ENCODE data around the gene IFNGR1. TPM values are rescaled to one million over a fixed set of nuclear protein-coding genes. Genes with fewer than 3 reads are reported as not detected.

IFNGR1 gene
- total and polyA plus RNA-seq, 4 donors: 46.1 to 82.8 (median 62.0) TPM

DNA sequence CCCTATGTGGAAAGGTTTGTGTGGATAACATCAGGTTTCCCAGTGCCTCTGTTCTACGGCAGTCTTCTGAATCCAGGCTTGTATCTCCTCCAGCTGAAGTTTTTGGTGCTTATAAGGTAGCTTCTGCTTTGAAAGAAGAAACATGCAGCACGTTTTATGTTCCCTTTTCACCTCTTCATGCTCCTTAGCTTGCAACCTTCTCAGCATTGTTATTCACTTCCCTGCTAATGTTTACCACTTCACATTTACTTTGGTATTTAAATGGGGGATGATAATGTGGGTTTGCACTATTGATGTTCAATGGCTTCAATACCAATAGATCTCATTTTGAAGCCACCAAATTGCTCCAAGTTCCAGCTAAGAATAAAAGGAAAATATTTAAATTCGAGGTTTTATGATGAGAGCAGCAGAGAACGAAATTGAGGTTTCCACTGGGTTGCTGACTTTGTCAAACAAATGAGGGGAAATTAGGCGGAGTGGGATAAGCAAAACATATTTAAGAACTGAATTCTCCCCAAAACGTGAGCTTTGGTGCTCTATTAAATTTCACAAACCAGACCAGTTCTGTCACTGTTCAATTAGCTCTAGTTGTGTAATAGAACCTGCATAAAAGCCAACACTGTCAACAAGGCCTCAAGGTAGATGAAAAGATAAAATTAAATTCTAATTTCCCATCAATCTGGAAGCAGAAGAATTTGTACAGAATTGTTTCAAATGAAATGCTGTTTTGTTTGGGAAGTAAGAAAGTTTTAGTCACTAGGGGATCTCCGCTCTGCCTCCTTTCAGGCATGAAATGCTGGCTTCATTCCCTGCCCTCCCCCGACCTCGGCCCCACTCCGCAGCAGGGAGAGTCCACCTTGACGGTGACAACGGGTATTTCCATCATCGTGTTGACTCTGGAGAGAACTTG, 47.1 kb downstream of the IFNGR1 start:
- H3K27me3 ChIP-seq (ENCODE audit: control insufficient read depth in 1 of 2, insufficient read depth in 2 of 2, low read length in 1 of 2): no peaks in the 10 kb centered on the region
- no peaks in the 10 kb centered on the region for H3K9me3 ChIP-seq (ENCODE audit: control insufficient read depth, low read length)
- 60 to 70% methylated on average over 13 of the region's 13 CpGs for WGBS, 2 donors
- no peaks in the 10 kb centered on the region for H3K4me1 ChIP-seq (ENCODE audit: control insufficient read depth in 1 of 2, insufficient read depth in 2 of 2, low read length in 2 of 2)
- ATAC-seq (ENCODE audit: low FRiP score) (no peak), DNase-seq (no peak)
- intact Hi-C loops (cut with DNase I): no loop called here
- H3K36me3 ChIP-seq (ENCODE audit: control insufficient read depth in 1 of 2, insufficient read depth in 2 of 2, low read length in 1 of 2): no peaks in the 10 kb centered on the region
- no peak overlapping the region for H3K27ac ChIP-seq (ENCODE audit: low read depth in 1 of 2, low read length in 2 of 2)
- no peak overlapping the region for H3K4me3 ChIP-seq (ENCODE audit: low read length in 2 of 2)

DNA sequence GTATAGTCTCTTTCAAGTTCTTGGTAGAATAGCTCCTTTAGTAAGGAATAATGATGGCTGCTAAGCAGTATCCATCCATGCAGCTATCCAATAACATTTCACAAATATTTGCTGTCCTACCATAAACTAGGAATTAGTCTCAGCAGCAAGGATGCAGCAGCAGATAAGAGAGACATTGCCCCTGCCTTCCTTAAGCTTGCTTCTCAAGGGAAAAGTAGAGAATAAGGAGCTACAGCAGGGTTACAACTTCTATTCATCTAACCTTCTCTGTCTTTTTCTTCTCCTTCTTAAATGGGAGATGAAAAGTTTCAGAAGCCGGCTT, 48.2 kb downstream of the IFNGR1 start:
- Histone ChIP-seq H3K27ac (ENCODE audit: low read depth in 1 of 2, low read length in 2 of 2) (no peak overlapping the region), H3K27me3 (ENCODE audit: control insufficient read depth in 1 of 2, insufficient read depth in 2 of 2, low read length in 1 of 2) (no peaks in the 10 kb centered on the region), H3K4me3 (ENCODE audit: low read length in 2 of 2) (no peak overlapping the region), H3K4me1 (ENCODE audit: control insufficient read depth in 1 of 2, insufficient read depth in 2 of 2, low read length in 2 of 2) (no peaks in the 10 kb centered on the region), H3K9me3 (ENCODE audit: control insufficient read depth, low read length) (no peaks in the 10 kb centered on the region), H3K36me3 (ENCODE audit: control insufficient read depth in 1 of 2, insufficient read depth in 2 of 2, low read length in 1 of 2) (no peaks in the 10 kb centered on the region)
- DNase-seq (no peak), ATAC-seq (ENCODE audit: low FRiP score) (no peak)
- intact Hi-C loops (cut with DNase I): no loop called here
- WGBS, 2 donors: 81 to 86% methylated on average over 1 of the region's 1 CpG

DNA sequence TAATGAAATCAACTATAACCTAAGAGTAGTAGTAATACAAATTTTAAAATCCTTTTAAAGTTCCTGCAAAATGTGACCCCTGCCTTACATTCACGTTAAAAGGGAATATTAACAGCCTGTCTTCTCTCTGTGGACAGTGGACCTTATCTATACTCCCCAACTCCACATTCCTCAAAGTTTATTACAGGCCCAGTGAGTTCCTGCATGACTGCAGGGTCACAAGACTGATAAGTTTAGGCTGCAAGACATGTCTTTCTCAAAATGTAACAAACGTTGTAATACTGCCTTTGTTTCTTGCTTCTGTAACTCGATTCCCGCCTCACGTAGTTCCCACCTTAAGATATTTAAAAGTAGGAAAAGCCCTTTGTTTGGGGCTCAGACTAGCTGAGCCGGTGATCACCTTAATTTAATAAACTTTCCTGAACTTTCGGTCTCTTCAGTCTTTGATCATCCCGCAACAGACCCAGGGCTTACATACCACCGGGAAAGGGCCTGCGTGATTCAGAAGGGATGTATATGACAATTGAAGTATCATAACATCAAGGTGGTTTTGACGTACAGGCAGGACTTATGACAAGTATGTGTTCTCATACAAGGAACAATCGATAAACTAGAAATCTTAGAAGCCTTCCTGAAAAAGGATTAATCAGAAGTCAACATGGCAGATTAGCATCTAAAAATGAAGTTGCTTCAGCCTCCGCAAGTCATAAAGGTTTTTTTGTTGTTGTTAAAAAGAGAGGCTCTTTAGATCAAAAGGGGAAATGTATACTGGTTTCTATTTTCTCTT, 48.7 kb downstream of the IFNGR1 start:
- ATAC-seq (ENCODE audit: low FRiP score) (no peak), DNase-seq (no peak)
- 86 to 87% methylated on average over 13 of the region's 13 CpGs for WGBS, 2 donors
- Histone ChIP-seq H3K4me1 (ENCODE audit: control insufficient read depth in 1 of 2, insufficient read depth in 2 of 2, low read length in 2 of 2) (no peaks in the 10 kb centered on the region), H3K27ac (ENCODE audit: low read depth in 1 of 2, low read length in 2 of 2) (no peak overlapping the region), H3K9me3 (ENCODE audit: control insufficient read depth, low read length) (no peaks in the 10 kb centered on the region), H3K27me3 (ENCODE audit: control insufficient read depth in 1 of 2, insufficient read depth in 2 of 2, low read length in 1 of 2) (no peaks in the 10 kb centered on the region), H3K36me3 (ENCODE audit: control insufficient read depth in 1 of 2, insufficient read depth in 2 of 2, low read length in 1 of 2) (no peaks in the 10 kb centered on the region), H3K4me3 (ENCODE audit: low read length in 2 of 2) (no peak overlapping the region)
- intact Hi-C loops (cut with DNase I): no loop called here

DNA sequence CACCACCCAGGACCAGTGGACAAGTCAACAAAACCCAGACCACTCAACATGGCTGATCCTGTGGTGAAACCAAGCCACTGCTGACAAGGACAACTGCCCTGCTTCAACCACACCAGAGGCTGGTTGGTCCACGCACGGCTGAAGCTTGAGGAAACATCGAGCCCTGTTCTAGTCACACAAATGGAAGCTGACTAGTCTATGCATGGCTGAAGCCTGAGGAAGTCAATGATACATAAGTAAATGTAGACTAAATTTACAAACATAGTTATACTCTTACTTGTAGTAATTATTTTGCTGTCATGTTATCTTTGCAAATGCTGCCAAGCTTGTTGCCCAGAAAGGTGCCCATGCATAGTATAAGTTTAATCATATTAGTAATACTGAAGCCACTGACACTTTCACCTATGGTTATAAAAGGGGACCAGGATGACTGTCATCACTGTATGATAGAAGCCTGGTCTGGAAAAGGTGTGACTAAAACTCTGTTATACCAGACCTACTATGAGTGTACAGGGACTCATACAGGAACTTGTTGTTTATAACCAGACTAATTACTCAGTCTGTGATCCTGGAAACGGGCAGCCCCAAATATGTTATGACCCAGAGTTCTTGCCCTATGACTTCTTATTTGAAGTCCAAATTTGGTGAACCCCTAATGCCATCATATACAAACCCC, 51.3 kb downstream of the IFNGR1 start:
- H3K27ac ChIP-seq (ENCODE audit: low read depth in 1 of 2, low read length in 2 of 2): no peak overlapping the region
- WGBS, 2 donors: 92 to 94% methylated on average over 4 of the region's 4 CpGs
- intact Hi-C loops (cut with DNase I): loop anchor here in 1 of 2 donors (10.0 kb wide), 1 partner anchor 97 kb away; no protein-coding TSS in a partner anchor
- DNase-seq: no peak
- ATAC-seq (ENCODE audit: low FRiP score): no peak
- H3K4me1 ChIP-seq (ENCODE audit: control insufficient read depth in 1 of 2, insufficient read depth in 2 of 2, low read length in 2 of 2): no peaks in the 10 kb centered on the region
- H3K9me3 ChIP-seq (ENCODE audit: control insufficient read depth, low read length): no peaks in the 10 kb centered on the region
- no peak overlapping the region for H3K4me3 ChIP-seq (ENCODE audit: low read length in 2 of 2)
- no peaks in the 10 kb centered on the region for H3K27me3 ChIP-seq (ENCODE audit: control insufficient read depth in 1 of 2, insufficient read depth in 2 of 2, low read length in 1 of 2)
- no peaks in the 10 kb centered on the region for H3K36me3 ChIP-seq (ENCODE audit: control insufficient read depth in 1 of 2, insufficient read depth in 2 of 2, low read length in 1 of 2)

DNA sequence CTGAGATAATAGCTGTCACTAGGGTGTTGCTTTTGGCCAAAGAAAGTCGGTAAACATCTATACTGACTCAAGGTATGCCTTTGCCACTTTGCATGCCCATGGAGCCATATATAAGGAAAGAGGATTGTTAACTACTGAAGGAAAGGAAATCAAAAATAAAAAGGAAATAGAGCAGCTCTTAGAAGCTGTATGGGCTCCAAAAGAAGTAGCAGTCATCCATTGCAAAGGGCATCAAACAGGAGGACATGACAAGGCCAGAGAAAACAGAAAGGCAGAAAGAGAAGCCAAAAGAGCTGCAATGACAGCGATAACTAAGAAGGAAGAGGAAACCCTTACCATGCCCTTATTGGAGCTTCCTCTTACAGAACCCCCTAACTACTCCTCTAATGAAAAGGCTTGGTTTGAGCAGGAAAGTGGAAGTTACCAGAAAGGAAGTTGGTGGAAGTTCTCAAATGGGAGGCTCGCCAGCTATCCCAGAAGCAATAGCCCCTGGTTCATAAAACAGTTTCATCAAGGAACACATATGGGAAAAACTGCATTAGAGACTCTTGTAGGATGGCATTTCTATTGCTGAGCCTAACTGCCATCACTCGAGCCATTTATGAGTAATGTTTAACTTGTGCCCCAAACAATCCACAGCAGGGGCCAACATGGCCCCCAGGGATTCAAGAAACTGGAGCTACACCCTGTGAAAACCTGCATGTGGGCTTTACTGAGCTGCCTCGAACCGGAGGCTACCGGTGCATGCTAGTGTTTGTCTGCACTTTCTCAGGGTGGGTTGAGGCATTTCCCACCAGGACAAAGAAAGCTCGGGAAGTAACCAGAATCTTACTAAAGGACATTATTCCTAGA, 52.7 kb downstream of the IFNGR1 start:
- H3K9me3 ChIP-seq (ENCODE audit: control insufficient read depth, low read length): no peaks in the 10 kb centered on the region
- no peak for ATAC-seq (ENCODE audit: low FRiP score)
- H3K4me3 ChIP-seq (ENCODE audit: low read length in 2 of 2): no peak overlapping the region
- no peaks in the 10 kb centered on the region for H3K4me1 ChIP-seq (ENCODE audit: control insufficient read depth in 1 of 2, insufficient read depth in 2 of 2, low read length in 2 of 2)
- no peaks in the 10 kb centered on the region for H3K36me3 ChIP-seq (ENCODE audit: control insufficient read depth in 1 of 2, insufficient read depth in 2 of 2, low read length in 1 of 2)
- 56 to 69% methylated on average over 8 of the region's 8 CpGs for WGBS, 2 donors
- intact Hi-C loops (cut with DNase I): loop anchor here in 1 of 2 donors (10.0 kb wide), 1 partner anchor 98 kb away; no protein-coding TSS in a partner anchor
- H3K27ac ChIP-seq (ENCODE audit: low read depth in 1 of 2, low read length in 2 of 2): no peak overlapping the region
- no peak for DNase-seq
- no peaks in the 10 kb centered on the region for H3K27me3 ChIP-seq (ENCODE audit: control insufficient read depth in 1 of 2, insufficient read depth in 2 of 2, low read length in 1 of 2)

DNA sequence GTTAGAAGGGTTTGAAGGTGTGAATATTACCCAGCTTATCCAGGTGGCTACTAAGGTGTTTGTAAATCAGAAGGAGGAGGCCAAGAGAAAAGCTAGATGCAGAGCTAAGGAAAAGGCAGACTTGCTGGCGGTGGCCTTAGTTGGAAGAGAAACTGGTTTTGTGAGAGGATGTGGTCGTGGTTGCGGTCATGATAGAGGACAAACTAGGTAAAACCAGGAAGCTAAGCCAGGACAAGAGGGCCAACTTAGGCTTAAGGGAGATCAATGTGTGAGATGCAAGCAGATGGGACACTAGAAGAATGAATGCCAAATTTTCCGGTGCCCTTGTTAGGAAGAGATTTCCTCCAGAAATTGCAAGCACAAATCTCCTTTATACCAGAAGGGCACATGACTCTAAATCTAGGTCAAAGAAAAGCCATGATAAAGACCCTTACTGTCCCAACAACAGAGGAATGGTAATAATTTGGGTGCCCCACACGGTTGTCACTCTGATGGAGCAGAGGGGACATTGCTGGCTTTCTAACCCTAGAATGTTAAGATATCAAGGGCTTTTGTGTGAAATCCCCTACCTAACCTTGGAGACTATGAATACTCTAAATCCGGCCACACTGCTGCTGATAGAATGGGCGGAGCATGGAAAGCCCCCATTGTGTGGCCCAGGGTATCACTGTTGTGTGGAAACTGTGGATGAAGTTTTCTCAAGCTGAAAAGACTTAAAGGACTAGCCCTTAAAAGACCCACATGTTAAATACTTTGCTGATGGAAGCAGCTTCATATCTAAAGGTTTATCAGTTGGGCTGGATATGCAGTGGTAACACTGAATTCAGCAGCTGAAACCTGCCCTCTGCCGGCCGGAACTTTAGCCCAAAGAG, 53.6 kb downstream of the IFNGR1 start:
- no peak for DNase-seq
- no peak for ATAC-seq (ENCODE audit: low FRiP score)
- no peaks in the 10 kb centered on the region for H3K27me3 ChIP-seq (ENCODE audit: control insufficient read depth in 1 of 2, insufficient read depth in 2 of 2, low read length in 1 of 2)
- no peak overlapping the region for H3K4me3 ChIP-seq (ENCODE audit: low read length in 2 of 2)
- intact Hi-C loops (cut with DNase I): loop anchor here in 1 of 2 donors (10.0 kb wide), 1 partner anchor 99 kb away; no protein-coding TSS in a partner anchor
- 84 to 87% methylated on average over 9 of the region's 9 CpGs for WGBS, 2 donors
- H3K36me3 ChIP-seq (ENCODE audit: control insufficient read depth in 1 of 2, insufficient read depth in 2 of 2, low read length in 1 of 2): no peaks in the 10 kb centered on the region
- no peak overlapping the region for H3K27ac ChIP-seq (ENCODE audit: low read depth in 1 of 2, low read length in 2 of 2)
- no peaks in the 10 kb centered on the region for H3K4me1 ChIP-seq (ENCODE audit: control insufficient read depth in 1 of 2, insufficient read depth in 2 of 2, low read length in 2 of 2)
- H3K9me3 ChIP-seq (ENCODE audit: control insufficient read depth, low read length): no peaks in the 10 kb centered on the region

DNA sequence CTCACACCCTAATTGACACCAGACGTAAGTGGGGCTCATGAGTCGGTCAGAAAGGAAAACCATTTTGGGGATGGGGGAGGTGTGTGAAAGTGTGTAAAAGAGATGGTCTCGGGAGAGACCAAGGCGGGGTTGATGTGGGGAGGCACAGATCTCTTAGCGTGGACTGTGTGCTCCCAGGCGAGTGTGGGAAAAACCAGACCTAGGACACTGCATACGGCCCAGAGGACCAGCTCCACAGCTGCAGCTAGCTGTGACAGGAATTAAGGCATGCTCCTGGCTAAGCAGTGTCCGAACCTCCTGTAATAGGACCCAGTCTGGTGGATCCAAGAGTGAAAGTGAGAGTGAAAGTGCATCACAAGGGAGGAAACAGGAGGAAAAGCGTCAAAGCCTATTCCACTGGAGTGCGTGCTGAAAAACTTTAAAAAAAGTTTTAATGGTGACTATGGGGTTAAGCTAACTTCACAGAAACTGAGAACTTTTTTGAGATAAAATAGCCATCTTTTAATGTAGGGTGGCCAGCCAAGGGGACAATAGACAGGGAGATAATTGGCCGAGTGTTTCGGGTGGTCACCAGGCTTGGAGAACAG, 55.4 kb downstream of the IFNGR1 start:
- ATAC-seq (ENCODE audit: low FRiP score) (no peak), DNase-seq (no peak)
- Histone ChIP-seq H3K4me3 (ENCODE audit: low read length in 2 of 2) (no peak overlapping the region), H3K4me1 (ENCODE audit: control insufficient read depth in 1 of 2, insufficient read depth in 2 of 2, low read length in 2 of 2) (no peaks in the 10 kb centered on the region), H3K27me3 (ENCODE audit: control insufficient read depth in 1 of 2, insufficient read depth in 2 of 2, low read length in 1 of 2) (no peaks in the 10 kb centered on the region), H3K27ac (ENCODE audit: low read depth in 1 of 2, low read length in 2 of 2) (no peak overlapping the region), H3K36me3 (ENCODE audit: control insufficient read depth in 1 of 2, insufficient read depth in 2 of 2, low read length in 1 of 2) (no peaks in the 10 kb centered on the region), H3K9me3 (ENCODE audit: control insufficient read depth, low read length) (no peaks in the 10 kb centered on the region)
- WGBS, 2 donors: 94 to 96% methylated on average over 12 of the region's 12 CpGs
- intact Hi-C loops (cut with DNase I): loop anchor here in 1 of 2 donors (10.0 kb wide), 1 partner anchor 101 kb away; no protein-coding TSS in a partner anchor
